ENCODE measurements around the gene USP24. TPM values are rescaled to one million over a fixed set of nuclear protein-coding genes. Genes with fewer than 3 reads are reported as not detected.
"Not testable (repeated sequence)": the region's sequence is repeated elsewhere in the genome, so short reads cannot be mapped to it uniquely, and the experiment has no call there.

The USP24 gene
- polyA plus RNA-seq, 1 experiment, result 20.9 TPM

- Histone ChIP-seq H3K27me3 (ENCODE audit: control insufficient read depth, insufficient read depth, low read length) (no peaks in the 10 kb centered on the region), H3K9me3 (ENCODE audit: control insufficient read depth, insufficient read depth, low read length) (no peaks in the 10 kb centered on the region), H3K27ac (ENCODE audit: low read depth, low read length) (no peak overlapping the region), H3K4me3 (ENCODE audit: low read depth, low read length) (no peak overlapping the region)
- no peak for TF ChIP-seq CTCF (IDR thresholded peaks at IDR 0.05; ENCODE audit: low read depth, low read length)
- POLR2A ChIA-PET, result no interaction called here
- CTCF ChIA-PET, result no interaction called here
- no peak for DNase-seq (ENCODE audit: low read depth, low spot score)
Observed at GRCh38 chr1:55234016-55234415, 18.9 kb upstream of the USP24 start.

- no peak for DNase-seq (ENCODE audit: low read depth, low spot score)
- no peak for TF ChIP-seq CTCF (IDR thresholded peaks at IDR 0.05; ENCODE audit: low read depth, low read length)
- Histone ChIP-seq H3K9me3 (ENCODE audit: control insufficient read depth, insufficient read depth, low read length) (no peaks in the 10 kb centered on the region), H3K27me3 (ENCODE audit: control insufficient read depth, insufficient read depth, low read length) (no peaks in the 10 kb centered on the region), H3K4me3 (ENCODE audit: low read depth, low read length) (no peak overlapping the region), H3K27ac (ENCODE audit: low read depth, low read length) (no peak overlapping the region)
- POLR2A ChIA-PET, result no interaction called here
- CTCF ChIA-PET, result no interaction called here
Observed at GRCh38 chr1:55233145-55233777, 18.1 kb upstream of the USP24 start.

GRCh38 chr1:55232448-55233144 lies 17.4 kb upstream of the USP24 start:
- POLR2A ChIA-PET, result no interaction called here
- Histone ChIP-seq H3K27me3 (ENCODE audit: control insufficient read depth, insufficient read depth, low read length) (no peaks in the 10 kb centered on the region), H3K4me3 (ENCODE audit: low read depth, low read length) (no peak overlapping the region), H3K9me3 (ENCODE audit: control insufficient read depth, insufficient read depth, low read length) (peaks cover 6% of the 10 kb centered on the region; the same call in 1 of the 2 replicates), H3K27ac (ENCODE audit: low read depth, low read length) (no peak overlapping the region)
- CTCF ChIA-PET, result interaction anchor here (1.4 kb wide), 1 partner anchor 51 kb away, joined by 4 read pairs; no protein-coding TSS in a partner anchor
- DNase-seq (ENCODE audit: low read depth, low spot score), result no peak
- TF ChIP-seq CTCF (IDR thresholded peaks at IDR 0.05; ENCODE audit: low read depth, low read length), result no peak

- ChIA-PET POLR2A (no interaction called here), CTCF (interaction anchor here (1.4 kb wide), 1 partner anchor 52 kb away, joined by 4 read pairs; no protein-coding TSS in a partner anchor)
- no peak overlapping the region for H3K27ac ChIP-seq (ENCODE audit: low read depth, low read length)
- TF ChIP-seq CTCF (IDR thresholded peaks at IDR 0.05; ENCODE audit: low read depth, low read length), result no peak
- no peaks in the 10 kb centered on the region for H3K27me3 ChIP-seq (ENCODE audit: control insufficient read depth, insufficient read depth, low read length)
- no peak for DNase-seq (ENCODE audit: low read depth, low spot score)
- H3K9me3 ChIP-seq (ENCODE audit: control insufficient read depth, insufficient read depth, low read length), result peaks cover 6% of the 10 kb centered on the region; the same call in 1 of the 2 replicates
- no peak overlapping the region for H3K4me3 ChIP-seq (ENCODE audit: low read depth, low read length)
Observed at GRCh38 chr1:55231745-55232144, 16.6 kb upstream of the USP24 start.

- Histone ChIP-seq H3K9me3 (ENCODE audit: control insufficient read depth, insufficient read depth, low read length) (peaks cover 6% of the 10 kb centered on the region; the same call in 1 of the 2 replicates), H3K27ac (ENCODE audit: low read depth, low read length) (no peak overlapping the region), H3K4me3 (ENCODE audit: low read depth, low read length) (no peak overlapping the region), H3K27me3 (ENCODE audit: control insufficient read depth, insufficient read depth, low read length) (no peaks in the 10 kb centered on the region)
- TF ChIP-seq CTCF (IDR thresholded peaks at IDR 0.05; ENCODE audit: low read depth, low read length), result no peak
- POLR2A ChIA-PET, result no interaction called here
- no peak for DNase-seq (ENCODE audit: low read depth, low spot score)
- CTCF ChIA-PET, result no interaction called here
Observed at GRCh38 chr1:55230659-55231058, 15.5 kb upstream of the USP24 start.

GRCh38 chr1:55229726-55230125 lies 14.6 kb upstream of the USP24 start:
- H3K27ac ChIP-seq (ENCODE audit: low read depth, low read length); DNase-seq (ENCODE audit: low read depth, low spot score); POLR2A ChIA-PET; H3K27me3 ChIP-seq (ENCODE audit: control insufficient read depth, insufficient read depth, low read length); H3K9me3 ChIP-seq (ENCODE audit: control insufficient read depth, insufficient read depth, low read length); H3K4me3 ChIP-seq (ENCODE audit: low read depth, low read length): not testable (repeated sequence)
- CTCF ChIA-PET, result interaction anchor here (1.1 kb wide), 1 partner anchor 279 kb away, joined by 3 read pairs; no protein-coding TSS in a partner anchor
